ENCODE measurements around the gene ZNF526.
"Not testable (repeated sequence)": the region's sequence is repeated elsewhere in the genome, so short reads cannot be mapped to it uniquely, and the experiment has no call there.

ZNF526 gene

DNA sequence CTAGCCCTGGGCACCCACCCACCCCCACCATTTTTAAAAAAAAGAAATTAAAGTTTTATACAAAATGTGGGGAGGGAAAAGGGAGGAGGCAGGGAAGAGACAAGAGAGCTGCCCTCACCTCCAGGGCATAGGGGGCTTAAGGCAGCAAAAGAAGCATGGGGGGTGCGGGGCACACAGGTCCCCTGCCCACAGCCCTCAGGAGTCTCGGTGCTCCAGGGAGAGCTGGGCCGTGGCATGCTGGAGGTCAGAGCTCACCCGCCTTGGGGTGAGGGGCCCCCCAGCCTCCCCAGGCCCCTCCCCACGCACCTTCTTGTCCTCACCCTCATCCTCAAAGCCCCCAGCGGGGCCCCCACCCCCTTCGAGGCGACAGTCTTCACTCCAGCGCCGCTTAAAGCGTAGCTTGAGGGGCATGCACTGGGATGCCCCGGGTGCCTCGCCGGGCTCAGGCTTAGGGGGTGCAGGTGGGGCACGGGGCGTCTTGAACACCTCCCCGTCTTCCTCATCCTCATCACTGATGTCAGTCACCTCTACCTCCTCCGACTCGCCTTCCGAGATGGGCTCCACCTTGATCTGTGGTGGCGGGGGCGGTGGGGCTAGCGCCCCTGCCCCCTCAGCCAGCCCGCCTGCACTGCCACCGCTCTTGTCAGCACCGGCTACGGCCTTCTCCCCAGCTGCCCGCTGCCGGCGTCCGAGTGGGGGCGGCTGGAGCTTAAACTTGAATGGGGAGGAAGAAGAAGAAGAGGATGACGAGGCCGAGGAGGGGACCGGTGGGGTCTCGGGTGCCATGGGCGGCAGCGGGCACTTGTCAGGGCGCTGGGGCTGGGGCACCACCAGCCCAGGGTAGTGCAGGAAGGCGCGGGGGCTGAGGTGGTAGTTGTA, 28.4 kb downstream of the ZNF526 start:
- no peak for DNase-seq

DNA sequence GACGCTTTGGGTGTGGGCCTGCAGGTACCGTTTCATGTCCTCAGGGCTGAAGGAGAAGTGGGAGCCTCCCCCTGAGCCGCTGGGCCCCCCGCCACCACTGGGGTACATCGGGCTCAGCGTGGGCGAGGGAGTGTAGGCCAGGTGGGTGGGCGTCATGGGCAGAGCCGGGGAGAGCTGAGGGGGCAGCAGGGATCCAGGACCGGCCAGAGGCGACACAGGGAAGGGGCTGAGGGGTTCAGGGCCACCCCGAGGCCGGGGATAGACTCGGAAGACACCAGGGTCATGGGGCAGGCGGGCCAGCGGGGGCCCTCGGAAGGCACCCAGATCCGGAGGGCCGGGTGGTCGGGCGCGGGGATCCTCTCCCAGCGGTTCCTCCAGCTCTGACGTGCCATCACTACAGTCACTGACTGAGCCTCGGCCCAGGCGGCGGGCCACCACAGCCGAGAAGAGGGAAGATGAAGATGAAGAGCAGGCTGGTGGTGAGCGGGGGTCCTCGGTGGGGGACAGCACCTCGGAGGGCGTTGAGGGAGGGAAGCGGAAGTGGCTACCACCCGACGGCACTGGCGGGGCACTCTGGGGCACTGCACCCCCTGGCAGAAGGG, 29.1 kb downstream of the ZNF526 start:
- DNase-seq, result no peak

DNA sequence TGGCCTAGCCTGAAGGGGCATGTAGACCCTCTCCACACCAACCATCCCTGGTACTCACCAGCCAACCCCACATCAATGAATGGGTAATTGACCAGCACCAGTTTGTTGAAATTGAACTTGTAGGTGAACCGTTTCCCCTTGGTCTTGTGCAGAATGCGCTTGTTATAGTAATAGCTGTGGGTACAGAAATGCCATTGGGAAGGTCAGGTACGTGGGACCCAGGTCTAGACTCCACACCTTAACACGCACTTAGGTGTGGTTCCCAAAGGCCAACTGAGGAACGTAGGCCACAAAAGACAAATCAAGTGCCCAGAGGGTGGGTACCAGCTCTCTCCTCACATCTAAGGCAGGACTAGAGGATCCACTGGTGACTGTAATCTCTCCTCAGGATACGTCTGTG, 29.7 kb downstream of the ZNF526 start:
- no peak for DNase-seq

DNA sequence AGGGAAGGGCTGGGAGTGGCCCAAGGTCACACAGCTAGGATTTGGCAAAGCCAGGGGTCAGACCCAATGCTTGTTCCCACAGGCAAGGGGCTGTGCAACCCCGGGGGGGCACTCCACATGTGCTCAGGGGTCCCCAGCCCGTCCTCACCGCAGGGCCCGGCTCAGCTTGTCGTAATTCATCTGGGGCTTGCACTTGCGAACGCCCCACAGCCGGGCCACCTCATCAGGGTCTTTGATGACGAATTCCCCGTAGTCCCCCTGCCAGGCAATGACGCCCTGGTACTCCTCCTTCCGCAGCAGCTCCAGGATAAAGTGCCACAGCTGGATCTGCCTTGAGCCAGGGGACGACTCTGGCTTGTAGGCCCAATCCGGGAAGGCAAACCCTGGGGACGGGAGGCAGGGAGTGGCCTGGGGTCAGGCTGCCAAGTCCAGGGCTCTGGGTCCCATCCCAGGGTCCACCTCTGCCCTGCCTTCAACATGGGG, 30.1 kb downstream of the ZNF526 start:
- no peak for DNase-seq

DNA sequence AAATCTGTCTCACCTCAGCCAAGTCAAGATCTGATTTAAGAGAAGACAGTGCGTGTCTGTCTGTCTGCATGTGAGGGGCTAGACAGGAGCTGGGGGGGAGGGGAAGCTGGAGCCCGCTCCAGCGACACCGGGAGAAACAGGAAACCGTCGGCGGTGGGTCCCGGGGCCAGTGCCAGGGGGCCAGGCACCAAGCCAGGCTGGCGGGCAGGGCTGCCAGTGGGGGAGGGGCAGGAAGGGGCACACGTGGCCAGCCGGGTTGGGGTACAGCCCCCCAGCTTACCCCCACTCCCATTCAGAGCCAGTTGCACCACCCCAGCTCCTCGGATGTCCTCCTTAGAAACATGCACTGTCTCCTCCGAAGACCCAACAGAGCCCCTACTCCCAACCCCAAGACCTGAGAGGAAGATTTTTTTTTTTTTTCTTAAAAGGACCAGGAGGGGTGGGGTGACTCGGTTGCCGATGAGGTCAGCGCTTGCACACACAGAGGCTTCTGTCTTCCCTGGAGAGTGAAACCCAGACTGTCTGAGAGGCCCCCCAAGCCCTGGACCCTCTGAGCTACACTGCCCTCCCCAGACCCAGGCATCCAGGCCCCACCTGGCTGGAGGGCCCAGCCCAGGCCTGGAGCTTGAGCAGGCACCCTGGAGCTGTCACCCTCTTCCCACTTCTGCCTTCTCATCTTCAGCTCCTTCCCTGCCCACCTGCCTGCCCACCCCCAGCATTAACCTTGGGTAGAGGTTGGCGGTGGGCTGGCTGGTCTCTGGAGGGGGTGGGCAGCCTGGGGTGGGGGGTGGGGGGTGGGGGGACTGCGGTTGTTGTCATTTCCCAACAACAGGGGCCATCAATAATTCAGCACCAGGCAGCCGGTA, 30.8 kb downstream of the ZNF526 start:
- DNase-seq, result no peak

DNA sequence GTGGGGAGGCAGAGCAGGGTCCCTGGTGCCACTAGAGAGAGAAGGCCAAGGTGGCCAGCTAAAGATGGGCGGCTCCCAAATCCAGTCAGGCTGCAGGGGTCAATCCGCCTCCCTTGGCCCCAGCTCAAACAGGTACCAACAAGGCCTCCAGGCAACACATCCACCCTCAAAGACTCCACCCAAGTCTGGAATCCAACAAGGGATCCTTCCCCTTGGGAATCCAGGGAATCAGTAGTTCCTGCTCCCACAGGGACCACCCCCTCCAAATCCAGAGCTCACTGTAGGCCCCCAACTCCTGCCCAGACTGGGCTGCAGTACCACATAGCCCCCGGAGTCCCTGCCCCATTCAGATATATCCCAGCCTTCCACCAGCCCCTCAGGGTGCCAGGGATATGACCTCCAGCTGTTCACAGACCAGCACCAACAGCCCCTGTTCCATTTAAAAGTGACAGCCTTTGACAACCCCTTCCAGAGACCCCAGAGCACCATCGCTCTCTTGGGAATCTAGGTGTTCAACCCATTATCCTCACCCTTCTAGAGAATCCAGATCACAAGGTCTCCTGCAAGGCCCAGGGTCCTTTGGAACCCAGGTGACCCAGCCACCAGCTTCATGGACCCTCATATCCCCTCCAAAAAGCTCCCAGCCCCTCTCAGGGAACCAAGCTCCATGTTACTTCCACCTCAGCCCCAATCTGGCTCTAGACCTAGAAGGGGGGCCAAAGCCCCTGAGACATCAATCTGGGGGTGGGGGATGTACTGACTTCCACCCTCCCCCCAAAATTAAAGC, 31.7 kb downstream of the ZNF526 start:
- DNase-seq, result no peak

DNA sequence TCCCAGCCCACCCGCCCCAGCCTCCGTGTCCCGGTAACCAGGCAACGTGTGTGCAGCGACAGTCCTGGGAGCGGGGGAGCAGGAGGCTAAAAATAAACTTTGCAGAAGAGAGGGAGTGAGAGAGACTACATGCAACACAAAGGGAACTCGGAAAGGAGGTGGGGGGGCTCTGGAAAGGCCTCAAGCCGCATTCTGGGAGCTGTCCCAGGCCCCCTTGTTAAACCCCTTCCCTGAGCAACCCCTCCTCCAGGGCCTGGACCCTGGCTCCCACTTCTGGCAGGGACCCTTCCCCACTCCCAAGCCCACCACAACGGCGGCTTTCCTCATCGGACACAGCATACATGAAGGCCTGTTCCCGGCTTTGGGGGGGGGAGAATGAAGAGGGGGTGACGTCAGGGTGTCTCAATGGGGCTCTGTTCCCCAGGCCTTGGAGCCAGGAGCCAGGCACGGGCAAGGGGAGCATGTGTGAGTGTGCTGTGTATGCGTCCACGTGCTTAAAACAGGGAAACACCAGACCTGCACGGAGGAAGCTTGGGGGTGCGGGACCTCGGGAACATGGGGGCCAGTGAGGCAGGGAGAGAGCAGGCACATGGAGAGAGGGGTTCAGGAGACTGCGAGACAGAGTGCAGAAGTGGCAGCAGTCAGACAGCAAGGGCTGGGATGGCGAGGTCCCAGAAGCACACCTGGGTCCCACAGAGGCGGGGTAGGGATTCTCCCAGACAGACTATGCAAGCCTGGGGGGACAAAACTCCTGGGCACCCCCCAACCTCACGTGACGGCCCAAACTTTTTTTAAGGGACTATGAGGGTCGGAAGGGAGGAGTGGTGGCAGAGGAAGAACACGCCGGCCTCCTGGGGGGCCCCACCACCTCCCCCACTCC, 32.5 kb downstream of the ZNF526 start:
- no peak for DNase-seq

DNA sequence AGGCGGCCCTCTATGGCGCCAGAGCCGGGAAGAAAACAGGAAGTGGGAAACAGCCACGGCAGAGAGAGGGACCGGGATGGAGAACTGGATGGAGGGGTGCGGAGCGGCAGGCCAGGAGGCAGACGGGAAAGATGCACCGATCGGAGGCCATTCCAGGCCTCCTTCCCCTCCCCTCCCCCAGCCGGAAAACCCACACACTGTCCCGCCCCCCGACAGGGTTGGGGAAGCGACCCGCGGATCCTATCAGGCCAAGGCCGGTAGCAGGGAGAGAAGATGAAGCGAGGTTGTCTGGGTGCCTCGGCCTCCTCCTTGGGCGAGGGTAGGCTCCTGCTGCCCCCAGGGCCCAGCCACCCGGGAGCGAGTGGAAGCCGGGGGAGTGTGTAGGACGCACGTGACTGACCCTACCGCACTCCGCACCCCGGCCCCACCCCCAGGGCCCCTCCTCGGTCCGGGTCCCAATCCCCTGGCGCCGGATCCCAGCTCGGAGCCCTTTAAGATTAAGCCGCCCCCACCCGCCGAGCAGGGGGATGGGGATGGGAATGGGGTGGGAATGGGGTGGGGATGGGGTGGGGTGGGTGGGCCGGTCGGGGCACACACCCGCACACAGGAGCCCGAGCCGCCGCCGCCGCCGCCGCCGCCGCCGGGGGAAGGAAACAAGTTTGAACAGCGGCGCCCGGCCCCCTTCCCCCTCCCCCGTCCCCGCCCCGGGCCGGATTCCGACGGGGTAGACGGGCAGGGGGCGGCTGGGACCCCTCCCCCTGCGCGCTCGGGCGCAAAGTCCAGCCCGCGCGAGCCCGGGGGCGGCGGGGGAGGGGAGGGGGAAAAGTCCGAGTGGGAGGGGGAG, 33.4 kb downstream of the ZNF526 start:
- DNase-seq, result peak; percentile 52

DNA sequence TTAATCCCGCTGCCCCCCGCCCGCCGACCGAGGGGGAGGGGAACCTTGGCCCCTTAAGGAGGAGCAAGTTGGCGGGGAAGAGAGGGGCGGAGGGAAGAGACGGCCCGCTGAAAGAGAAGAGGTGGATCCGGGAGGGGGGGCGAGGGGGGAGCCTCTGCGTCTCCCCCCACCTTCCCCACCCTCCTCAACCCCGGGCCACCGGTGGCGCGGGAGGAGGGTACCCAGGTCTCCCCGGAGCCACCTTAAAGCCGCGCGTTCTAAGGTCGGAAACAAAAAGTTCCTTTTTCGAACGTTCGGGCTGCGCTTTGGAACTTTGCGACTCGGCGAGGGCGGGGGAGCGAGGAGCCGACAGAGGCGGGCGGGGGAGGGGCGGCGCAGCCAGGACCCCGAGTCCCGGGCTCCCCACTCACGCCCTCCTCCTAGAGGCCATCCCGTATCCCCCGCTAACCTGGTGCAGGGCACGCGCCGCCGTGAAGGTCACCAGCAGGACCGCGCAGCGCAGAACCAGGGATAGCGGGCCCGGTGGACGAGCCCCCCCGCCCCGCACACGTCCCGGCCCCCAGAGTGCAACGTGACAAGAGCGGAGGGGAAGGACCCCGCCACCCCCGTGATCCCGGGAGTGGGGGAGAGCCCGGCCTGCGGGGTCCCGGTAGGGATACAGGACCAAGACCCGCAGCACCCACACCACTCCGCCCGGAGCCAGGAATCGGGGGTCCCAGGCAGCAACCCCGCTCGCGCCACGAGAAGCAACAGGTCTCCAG, 34.2 kb downstream of the ZNF526 start:
- DNase-seq, result peak; percentile 79

DNA sequence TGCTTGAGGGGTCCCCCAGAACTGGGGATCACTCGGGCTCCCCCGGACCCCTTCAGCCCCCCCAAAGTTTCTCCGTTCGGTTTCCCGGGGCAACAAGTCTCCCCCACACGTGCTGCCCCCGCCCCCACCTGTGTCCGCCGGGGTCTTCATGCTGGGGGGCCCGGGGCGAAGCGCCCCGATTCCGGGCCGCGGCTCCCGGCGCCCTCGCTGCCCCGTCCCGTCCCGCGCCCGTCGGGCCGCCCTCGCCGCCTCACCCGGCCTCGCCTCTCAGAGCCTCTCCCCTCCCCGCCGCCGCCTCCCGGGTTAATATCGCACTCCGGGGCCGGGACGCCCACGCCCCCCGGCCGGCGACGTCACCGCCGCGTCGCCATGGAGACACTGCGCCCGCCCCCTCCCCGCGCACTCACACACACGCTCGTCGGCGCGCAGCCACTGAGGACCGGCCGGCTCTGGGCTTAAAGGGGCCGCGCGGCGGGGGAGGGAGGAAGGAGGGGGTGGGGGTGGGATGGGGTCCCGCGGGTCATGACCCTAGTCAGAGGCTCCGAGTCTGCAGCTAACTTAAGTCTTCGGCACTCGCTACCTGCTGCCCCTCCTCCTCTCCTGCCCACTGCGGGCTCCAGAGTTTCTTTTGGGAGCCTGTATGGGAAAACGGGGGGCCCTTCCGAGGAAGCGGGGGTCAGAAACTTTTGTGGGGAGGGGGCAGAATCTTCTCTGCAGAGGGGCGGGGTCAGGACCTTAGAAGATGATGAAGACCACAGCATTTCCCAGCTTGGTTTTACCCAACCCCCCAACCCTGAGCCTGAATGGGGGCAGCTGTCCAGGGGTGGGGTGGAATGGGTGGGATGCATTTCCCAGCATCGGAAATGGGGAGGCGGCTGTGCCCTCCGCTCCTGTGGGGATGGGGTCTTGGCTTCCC, 35.0 kb downstream of the ZNF526 start, which contains the start of gene ERF:
Gene ERF (minus strand): TSS at position 279 of the 916 bp plus-strand sequence. CDS start 129 bp downstream, at position 150.
- DNase-seq, result peak; percentile 91

DNA sequence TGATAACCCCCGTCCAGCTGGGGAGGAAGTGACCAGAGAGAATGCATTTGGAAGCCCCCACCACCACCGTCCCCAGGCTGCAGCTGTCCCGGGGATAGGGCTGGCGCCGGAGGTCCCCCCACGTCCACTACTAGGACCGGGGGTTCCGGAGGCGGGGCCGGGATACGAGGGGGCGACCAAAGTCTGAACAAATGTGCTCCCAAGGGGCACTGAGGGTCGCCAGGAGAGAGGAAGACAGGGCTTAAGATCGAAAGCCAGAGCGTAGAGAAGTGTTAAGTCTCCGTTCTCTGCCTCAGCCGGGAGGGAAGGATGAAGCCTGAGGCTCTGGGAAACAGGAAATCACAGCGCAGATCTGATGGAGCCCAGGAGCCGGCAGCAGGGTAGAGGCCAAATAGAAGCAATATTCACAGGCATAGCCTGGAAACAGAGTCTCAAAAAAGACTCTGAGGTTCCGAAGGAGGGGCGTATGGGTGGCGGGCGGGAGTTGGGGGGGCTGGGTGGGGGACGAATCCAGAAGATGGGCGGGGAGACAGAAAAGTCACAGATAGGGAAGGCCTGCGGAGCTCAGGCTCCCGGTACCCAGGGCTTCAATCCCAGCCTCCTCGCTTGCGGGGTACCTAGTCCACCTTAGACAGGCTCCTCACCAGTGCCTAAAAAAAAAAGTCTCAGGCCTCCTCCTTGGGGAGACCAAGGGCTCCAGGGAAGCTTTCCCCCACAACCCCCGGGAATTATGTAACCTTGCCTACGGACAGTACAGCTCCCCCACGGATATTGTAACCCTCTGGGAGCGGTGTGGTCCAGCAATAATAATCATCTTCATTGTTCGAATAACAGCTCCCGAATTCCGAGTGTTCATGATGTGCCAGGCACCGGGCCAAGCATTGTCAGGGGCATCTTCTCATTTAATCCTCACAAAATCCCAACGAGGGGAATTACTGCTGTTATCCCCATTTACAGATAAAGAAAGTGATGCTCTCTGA, 35.9 kb downstream of the ZNF526 start:
- DNase-seq, result no peak

DNA sequence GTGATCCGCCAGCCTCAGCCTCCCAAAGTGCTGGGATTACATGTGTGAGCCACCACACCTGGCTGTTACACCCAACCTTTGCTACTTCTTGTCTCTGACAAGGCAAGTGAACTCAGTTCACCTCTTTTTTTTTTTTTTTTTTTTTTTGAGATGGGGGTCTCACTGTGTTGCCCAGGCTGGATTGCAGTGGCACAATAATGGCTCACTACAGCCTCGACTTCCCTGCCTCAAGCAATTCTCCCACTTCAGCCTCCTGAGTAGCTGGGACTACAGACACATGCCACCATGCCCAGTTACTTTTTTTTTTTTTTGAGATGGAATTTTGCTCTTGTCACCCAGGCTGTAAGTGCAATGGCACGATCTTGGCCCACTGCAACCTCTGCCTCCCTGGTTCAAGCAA, 37.7 kb downstream of the ZNF526 start:
- DNase-seq, result not testable (repeated sequence)

DNA sequence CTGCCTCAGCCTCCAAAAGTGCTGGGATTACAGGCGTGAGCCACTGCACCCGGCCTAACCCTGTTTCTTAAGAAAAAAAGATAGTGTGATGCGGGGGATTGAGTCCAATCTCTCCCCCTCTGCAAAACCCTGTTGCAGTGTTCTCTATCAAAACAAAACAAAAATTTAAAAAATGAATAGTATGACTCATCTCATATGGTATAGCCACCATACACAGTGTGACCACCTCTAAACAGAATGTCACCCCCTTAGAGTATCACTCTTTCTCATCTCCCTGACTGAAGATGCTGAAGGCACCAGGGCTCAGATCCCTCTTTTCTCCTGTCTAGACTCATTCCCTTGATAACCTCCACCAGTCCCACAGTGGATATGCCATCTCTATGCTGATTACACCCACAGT, 41.7 kb downstream of the ZNF526 start:
- DNase-seq, result no peak

DNA sequence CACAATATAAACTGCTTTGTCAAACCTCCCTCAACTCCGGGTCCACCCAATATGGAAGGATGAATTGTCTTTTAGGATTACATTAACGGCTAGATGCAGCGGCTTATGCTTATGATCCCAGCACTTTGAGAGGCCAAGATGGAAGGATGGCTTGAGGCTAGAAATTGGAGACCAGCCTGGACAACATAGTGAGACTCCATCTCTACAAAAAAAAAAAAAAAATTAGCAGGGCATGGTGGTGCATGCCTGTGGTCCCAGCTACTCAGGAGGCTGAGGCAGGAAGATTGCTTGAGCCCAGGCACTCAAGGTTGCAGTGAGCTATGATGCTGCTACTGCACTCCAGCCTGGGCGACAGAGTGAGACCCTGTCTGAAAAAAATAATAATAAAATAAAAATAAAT, 46.0 kb downstream of the ZNF526 start:
- not testable (repeated sequence) for DNase-seq

DNA sequence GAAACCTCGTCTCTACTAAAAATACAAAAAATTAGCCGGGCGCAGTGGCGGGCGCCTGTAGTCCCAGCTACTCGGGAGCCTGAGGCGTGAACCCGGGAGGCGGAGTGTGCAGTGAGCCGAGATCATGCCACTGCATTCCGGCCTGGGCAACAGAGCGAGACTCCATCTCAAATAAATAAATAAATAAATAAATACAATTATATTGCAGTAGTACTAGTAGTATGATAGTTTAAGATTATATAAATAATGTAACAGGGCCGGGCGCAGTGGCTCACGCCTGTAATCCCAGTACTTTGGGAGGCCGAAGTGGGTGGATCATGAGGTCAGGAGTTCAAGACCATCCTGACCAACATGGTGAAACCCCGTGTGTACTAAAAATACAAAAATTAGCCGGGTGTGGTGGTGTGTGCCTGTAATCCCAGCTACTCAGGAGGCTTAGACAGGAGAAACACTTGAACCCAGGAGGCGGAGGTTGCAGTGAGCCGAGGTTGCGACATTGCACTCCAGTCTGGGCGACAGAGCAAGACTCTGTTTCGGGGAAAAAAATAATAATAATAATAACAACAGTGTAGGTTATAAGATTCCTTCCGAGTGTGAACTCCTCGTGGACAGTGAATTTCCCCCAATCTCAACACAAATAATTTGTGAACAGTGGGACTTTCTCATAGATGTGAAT, 47.0 kb downstream of the ZNF526 start:
- not testable (repeated sequence) for DNase-seq

DNA sequence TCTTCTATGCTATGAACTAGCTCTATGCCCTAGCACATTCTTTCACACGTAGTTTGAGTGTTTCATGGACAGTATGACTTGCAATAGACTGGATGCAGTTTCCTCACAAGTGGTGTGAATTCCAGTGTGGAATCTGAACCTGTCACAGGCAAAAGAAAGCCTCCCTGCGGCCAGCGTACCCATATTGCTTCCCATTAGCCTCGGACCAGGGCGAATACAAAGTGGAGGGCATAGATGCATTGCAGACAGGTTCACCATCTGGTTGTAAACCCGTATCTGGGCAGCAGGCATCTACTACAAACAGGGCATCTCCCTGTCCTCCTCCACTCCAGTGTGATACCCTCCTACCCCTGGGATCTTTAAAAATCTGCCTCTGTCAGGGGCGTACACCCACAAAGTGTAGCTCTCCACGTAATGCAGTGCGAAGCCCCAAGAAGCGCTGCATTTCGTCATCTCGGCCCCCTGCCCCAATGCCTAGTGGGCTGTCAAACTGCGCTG, 47.6 kb downstream of the ZNF526 start:
- no peak for DNase-seq
